ENCODE measurements around the gene PALLD.

PALLD gene

DNA sequence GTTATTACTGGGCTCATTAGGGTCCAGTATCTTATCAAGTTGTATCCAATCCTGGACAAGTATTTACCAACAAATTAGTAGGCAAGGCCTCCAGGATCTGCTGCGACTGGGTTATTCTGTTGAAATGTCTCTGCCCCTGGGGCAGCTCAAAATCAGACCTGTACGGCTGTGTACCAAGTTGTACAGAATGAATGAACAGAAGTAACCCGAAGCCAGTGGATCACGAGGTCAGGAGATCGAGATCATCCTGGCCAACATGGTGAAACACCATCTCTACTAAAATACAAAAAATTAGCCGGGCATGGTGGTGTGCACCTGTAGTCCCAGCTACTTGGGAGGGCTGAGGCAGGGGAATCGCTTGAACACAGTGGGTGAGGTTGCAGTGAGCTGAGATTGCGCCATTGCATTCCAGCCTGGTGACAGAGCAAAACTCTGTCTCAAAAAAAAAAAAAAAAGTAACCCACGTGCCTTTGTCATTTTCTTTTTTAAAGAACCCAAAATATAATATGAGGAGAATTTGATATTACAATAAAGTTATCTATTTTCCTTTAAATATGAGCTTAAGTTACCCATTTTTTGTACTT lies 385.9 kb downstream of the PALLD start:
- TF ChIP-seq MYC (IDR thresholded peaks at IDR 0.05; ENCODE audit: low read depth, low read length) (no peak), POLR2A (IDR thresholded peaks at IDR 0.05; ENCODE audit: extremely low read depth, insufficient read length) (no peak)
- TF ChIP-seq, protein P1, sequence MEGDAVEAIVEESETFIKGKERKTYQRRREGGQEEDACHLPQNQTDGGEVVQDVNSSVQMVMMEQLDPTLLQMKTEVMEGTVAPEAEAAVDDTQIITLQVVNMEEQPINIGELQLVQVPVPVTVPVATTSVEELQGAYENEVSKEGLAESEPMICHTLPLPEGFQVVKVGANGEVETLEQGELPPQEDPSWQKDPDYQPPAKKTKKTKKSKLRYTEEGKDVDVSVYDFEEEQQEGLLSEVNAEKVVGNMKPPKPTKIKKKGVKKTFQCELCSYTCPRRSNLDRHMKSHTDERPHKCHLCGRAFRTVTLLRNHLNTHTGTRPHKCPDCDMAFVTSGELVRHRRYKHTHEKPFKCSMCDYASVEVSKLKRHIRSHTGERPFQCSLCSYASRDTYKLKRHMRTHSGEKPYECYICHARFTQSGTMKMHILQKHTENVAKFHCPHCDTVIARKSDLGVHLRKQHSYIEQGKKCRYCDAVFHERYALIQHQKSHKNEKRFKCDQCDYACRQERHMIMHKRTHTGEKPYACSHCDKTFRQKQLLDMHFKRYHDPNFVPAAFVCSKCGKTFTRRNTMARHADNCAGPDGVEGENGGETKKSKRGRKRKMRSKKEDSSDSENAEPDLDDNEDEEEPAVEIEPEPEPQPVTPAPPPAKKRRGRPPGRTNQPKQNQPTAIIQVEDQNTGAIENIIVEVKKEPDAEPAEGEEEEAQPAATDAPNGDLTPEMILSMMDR (IDR thresholded peaks at IDR 0.05; ENCODE audit: low read depth, low read length), result no peak
- TF ChIP-seq, protein P2, sequence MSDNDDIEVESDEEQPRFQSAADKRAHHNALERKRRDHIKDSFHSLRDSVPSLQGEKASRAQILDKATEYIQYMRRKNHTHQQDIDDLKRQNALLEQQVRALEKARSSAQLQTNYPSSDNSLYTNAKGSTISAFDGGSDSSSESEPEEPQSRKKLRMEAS (IDR thresholded peaks at IDR 0.05; ENCODE audit: low read depth, low read length), result no peak
- no peak for DNase-seq (ENCODE audit: low read depth)

DNA sequence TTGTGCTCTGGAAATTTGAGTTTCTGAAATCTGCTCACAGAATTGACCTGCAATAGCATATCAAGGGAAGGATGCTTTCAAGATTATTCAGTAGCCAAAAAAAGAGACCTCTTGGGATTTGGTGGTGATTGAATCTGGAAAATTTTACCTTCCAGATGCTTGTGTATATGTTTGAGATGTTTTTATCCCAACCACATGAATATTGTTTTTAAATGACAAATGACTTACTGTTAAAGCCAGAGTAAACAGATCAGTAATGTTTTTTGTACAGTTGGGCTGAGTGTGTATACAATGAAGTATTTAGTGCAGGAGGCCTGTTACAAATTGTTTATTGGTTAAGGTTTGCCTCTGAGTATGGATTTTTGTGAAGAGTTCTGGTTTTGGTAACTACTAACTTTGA lies 386.7 kb downstream of the PALLD start:
- no peak for DNase-seq (ENCODE audit: low read depth)
- TF ChIP-seq, protein P2 (IDR thresholded peaks at IDR 0.05; ENCODE audit: low read depth, low read length), result no peak
- TF ChIP-seq POLR2A (IDR thresholded peaks at IDR 0.05; ENCODE audit: extremely low read depth, insufficient read length), result no peak
- TF ChIP-seq, protein P1 (IDR thresholded peaks at IDR 0.05; ENCODE audit: low read depth, low read length), result no peak
- TF ChIP-seq MYC (IDR thresholded peaks at IDR 0.05; ENCODE audit: low read depth, low read length), result no peak
- H3K4me3 ChIP-seq (ENCODE audit: low read depth, low read length), result no peak overlapping the region

More for the DNA sequence above, 385.9 kb downstream of the PALLD start:
- no peak overlapping the region for H3K4me3 ChIP-seq (ENCODE audit: low read depth, low read length)

DNA sequence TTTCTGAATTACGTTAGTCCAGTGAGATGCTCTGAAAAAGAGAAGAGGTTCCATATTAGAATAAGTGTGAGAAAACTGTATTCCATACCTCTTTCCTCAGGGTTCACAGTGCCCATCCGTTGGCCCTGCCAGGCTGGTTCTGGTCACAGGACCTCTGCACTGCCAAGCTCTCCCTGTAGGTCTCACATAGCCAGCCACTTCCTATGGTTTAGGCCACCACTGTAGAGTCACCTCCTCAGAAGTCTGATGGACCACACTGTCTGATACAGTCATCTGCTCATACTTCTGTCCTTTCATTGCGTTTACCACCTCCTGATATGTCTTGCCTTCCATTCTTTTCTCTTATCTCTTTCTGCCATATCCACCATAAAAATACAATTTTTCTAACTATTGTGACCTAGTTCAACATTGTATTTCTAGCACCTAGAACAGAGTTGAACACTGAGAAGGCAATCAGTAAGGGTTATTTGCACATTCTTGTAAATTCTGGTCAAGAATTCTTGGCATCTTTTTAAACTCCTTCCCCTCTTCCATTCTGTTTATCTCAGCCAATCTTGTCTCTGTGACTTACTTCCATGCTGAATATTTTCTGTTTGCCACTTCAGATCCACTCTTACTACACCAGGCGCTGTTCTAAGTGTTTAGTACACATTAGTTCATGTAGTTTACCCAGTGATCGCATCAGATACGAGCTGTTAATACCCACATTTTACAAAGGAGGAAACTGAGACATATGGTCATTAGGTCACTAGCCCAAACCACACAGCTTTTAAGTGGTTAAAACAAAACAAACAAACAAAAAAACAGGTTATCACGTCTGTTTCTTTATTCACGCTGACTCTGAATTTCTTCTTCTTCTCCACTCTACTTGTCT lies 387.6 kb downstream of the PALLD start:
- DNase-seq (ENCODE audit: low read depth), result no peak
- TF ChIP-seq, protein P2 (IDR thresholded peaks at IDR 0.05; ENCODE audit: low read depth, low read length), result no peak
- TF ChIP-seq, protein P1 (IDR thresholded peaks at IDR 0.05; ENCODE audit: low read depth, low read length), result no peak
- no peak for TF ChIP-seq POLR2A (IDR thresholded peaks at IDR 0.05; ENCODE audit: extremely low read depth, insufficient read length)
- no peak for TF ChIP-seq MYC (IDR thresholded peaks at IDR 0.05; ENCODE audit: low read depth, low read length)
- no peak overlapping the region for H3K4me3 ChIP-seq (ENCODE audit: low read depth, low read length)

DNA sequence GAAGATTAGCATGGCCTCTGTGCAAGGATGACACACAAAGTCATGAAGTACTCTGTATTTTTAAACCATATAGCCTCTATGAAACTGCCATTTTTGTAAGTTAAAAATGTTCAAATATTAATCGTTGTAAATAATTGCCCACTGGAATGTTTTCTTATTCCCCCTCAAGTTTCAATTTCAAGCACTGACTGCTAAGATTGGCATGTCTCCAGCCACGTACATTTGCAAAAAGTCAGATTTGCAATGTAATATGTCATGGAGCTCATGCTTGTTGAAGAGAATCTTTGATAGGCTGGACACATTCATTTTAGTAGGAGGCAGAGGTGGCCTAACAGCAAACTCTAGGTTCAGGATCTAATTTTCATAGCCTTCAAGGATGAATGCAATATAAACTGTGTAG lies 388.5 kb downstream of the PALLD start:
- TF ChIP-seq, protein P1 (IDR thresholded peaks at IDR 0.05; ENCODE audit: low read depth, low read length), result no peak
- TF ChIP-seq POLR2A (IDR thresholded peaks at IDR 0.05; ENCODE audit: extremely low read depth, insufficient read length) (no peak), MYC (IDR thresholded peaks at IDR 0.05; ENCODE audit: low read depth, low read length) (no peak)
- TF ChIP-seq, protein P2 (IDR thresholded peaks at IDR 0.05; ENCODE audit: low read depth, low read length), result no peak
- H3K4me3 ChIP-seq (ENCODE audit: low read depth, low read length), result no peak overlapping the region
- DNase-seq (ENCODE audit: low read depth), result no peak

DNA sequence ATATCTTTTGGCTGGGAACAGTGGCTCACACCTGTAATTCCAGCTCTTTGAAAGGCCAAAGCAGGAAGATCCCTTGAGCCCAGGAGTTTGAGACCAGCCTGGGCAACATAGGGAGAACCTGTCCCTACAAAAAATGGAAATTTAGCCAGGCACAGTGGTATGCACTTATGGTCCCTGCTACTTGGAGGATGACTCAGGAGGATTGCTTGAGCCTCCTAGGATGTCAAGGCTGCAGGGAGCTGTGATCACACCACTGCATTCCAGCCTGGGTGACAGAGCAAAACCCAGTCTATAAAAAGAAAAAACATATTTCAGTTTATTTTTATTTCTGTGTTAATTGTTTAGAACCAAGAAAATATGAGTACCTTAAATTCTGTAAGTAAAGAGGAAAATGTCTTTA lies 389.5 kb downstream of the PALLD start:
- TF ChIP-seq, protein P1 (IDR thresholded peaks at IDR 0.05; ENCODE audit: low read depth, low read length), result no peak
- TF ChIP-seq POLR2A (IDR thresholded peaks at IDR 0.05; ENCODE audit: extremely low read depth, insufficient read length), result no peak
- TF ChIP-seq, protein P2 (IDR thresholded peaks at IDR 0.05; ENCODE audit: low read depth, low read length), result no peak
- no peak for TF ChIP-seq MYC (IDR thresholded peaks at IDR 0.05; ENCODE audit: low read depth, low read length)
- H3K4me3 ChIP-seq (ENCODE audit: low read depth, low read length), result no peak overlapping the region
- DNase-seq (ENCODE audit: low read depth), result no peak
